Activated CD4-positive, alpha-beta T cell treated with anti-CD3 and anti-CD28 coated beads, Interleukin-2, Interleukin-6, amounts not matched to agents 100 ng/mL and 50 ng/mL, durations not matched to agents 16 hours and 8 hours (primary cell): ENCODE data around the gene UBXN1.

Experiments
- DNase-seq: peaks from one replicate; pipeline ENCODE4 v3.0.0-alpha.2; 2020

The UBXN1 gene

GRCh38 chr11:62627713-62628112, 51.2 kb downstream of the UBXN1 start:
- no peak for DNase-seq
